DOHH2 (cell line): ENCODE results near the gene CFAP70.

Experiments used
- H3F3A ChIP-seq: fragments of 200-600 bp; sonication (generic), shearing (Covaris generic); 2 replicates; pipeline ENCODE4 v1.6.0; 2016; ENCODE audit warnings: antibody characterized with exemption, mild to moderate bottlenecking; ENCODE audit not compliant: control insufficient read depth, insufficient read depth
- H3K27ac ChIP-seq: fragments of 200-600 bp; sonication (generic); 2 replicates; pipeline ENCODE4 v1.5.1; 2014; ENCODE audit warnings: low read depth, mild to moderate bottlenecking, low read length, moderate library complexity
- H3K27me3 ChIP-seq: fragments of 200-600 bp; sonication (generic); 2 replicates; pipeline ENCODE4 v1.6.1; 2014; ENCODE audit warnings: mild to moderate bottlenecking, low read length, mixed read lengths; ENCODE audit not compliant: control insufficient read depth
- H3K36me3 ChIP-seq: fragments of 200-600 bp; sonication (generic); 2 replicates; pipeline ENCODE4 v1.6.1; 2014; ENCODE audit warnings: mild to moderate bottlenecking, low read length, moderate library complexity, mixed read lengths; ENCODE audit not compliant: control insufficient read depth
- H3K4me1 ChIP-seq: fragments of 200-600 bp; sonication (generic); 2 replicates; pipeline ENCODE4 v1.6.1; 2014; ENCODE audit warnings: mild to moderate bottlenecking, low read length, mixed read lengths; ENCODE audit not compliant: control insufficient read depth
- H3K4me2 ChIP-seq: fragments of 200-600 bp; sonication (generic); 2 replicates; pipeline ENCODE4 v1.6.0; 2014; ENCODE audit warnings: mild to moderate bottlenecking, low read length, moderate library complexity
- H3K4me3 ChIP-seq: fragments of 200-600 bp; sonication (generic); 2 replicates; pipeline ENCODE4 v1.5.1; 2014; ENCODE audit warnings: mild to moderate bottlenecking, low read length, mixed read lengths
- H3K79me2 ChIP-seq: fragments of 200-600 bp; sonication (generic); 2 replicates; pipeline ENCODE4 v1.6.1; 2014; ENCODE audit warnings: mild to moderate bottlenecking, low read length, mixed read lengths; ENCODE audit not compliant: control insufficient read depth
- H3K9me2 ChIP-seq: fragments of 200-600 bp; sonication (generic); replicated peaks from 2 replicates; pipeline ENCODE4 v1.6.1; 2014; ENCODE audit warnings: mild to moderate bottlenecking, low read length, mixed read lengths; ENCODE audit not compliant: control insufficient read depth
- H3K9me3 ChIP-seq: fragments of 200-600 bp; sonication (generic); 2 replicates; pipeline ENCODE4 v1.6.1; 2014; ENCODE audit warnings: antibody characterized with exemption, low read length, mixed read lengths; ENCODE audit not compliant: control insufficient read depth, insufficient read depth
- H4K20me1 ChIP-seq: fragments of 200-600 bp; sonication (generic); 2 replicates; pipeline ENCODE4 v1.6.0; 2014; ENCODE audit warnings: low read depth, mild to moderate bottlenecking, antibody characterized with exemption, low read length, moderate library complexity; ENCODE audit not compliant: control insufficient read depth, insufficient read depth
- CTCF ChIP-seq: fragments of 200-600 bp; sonication (generic); IDR thresholded peaks from one replicate; pipeline ENCODE4 v1.5.1; 2014; ENCODE audit warnings: antibody characterized with exemption, mild to moderate bottlenecking, low read depth, low read length; ENCODE audit not compliant: poor library complexity, severe bottlenecking
- EZH2phosphoT487 ChIP-seq: fragments of 200-600 bp; sonication (generic); IDR thresholded peaks from 2 replicates; pipeline ENCODE4 v1.6.1; 2017; ENCODE audit warnings: borderline replicate concordance, mild to moderate bottlenecking, antibody characterized with exemption, low read length, moderate library complexity, mixed read lengths

Gene CFAP70

DNA sequence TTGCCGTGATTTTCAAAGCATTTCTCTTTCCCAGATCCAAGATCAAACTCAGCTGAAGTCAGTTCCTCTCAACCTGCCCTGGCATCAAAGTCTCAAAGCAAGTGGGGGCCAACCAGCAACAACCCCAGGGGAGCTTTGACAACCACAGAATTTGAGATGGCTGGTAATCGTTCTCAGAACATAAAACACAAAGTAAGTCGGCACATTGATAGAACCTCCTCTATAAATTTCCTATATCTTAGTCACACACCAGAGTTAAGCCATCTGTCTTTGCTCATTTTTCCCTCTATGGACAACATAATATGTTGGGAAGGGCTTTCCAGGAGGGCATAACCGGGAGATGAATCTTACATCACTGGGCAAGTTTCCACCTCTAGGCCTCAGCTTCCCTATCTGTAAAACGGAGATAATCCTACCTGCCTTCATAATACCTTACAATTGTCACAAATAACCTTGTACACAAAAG, 110.4 kb downstream of the CFAP70 start:
- no peaks in the 10 kb centered on the region for H3K9me3 ChIP-seq
- H3K27me3 ChIP-seq: no peaks in the 10 kb centered on the region
- H3K4me1 ChIP-seq: peaks cover 67% of the 10 kb centered on the region
- H3K27ac ChIP-seq: peak overlapping the region; percentile 87
- peaks cover 92% of the 10 kb centered on the region for H3K79me2 ChIP-seq
- no peak for TF ChIP-seq CTCF
- TF ChIP-seq EZH2phosphoT487: no peak
- H4K20me1 ChIP-seq: 0 out of 2 replicates have a peak, but pooled peaks cover 3% of the 10 kb centered on the region
- H3K36me3 ChIP-seq: peaks cover 82% of the 10 kb centered on the region
- peak overlapping the region; percentile 97 for H3K4me3 ChIP-seq
- H3F3A ChIP-seq: peaks cover 29% of the 10 kb centered on the region
- no peaks in the 10 kb centered on the region for H3K9me2 ChIP-seq
- H3K4me2 ChIP-seq: peak overlapping the region; percentile 91

GRCh38 chr10:73247509-73248258, 111.0 kb downstream of the CFAP70 start:
- H3K4me3 ChIP-seq: peak overlapping the region; percentile 97
- H3F3A ChIP-seq: peaks cover 29% of the 10 kb centered on the region
- peaks cover 67% of the 10 kb centered on the region for H3K4me1 ChIP-seq
- peak overlapping the region; percentile 87 for H3K27ac ChIP-seq
- no peaks in the 10 kb centered on the region for H3K9me2 ChIP-seq
- 0 out of 2 replicates have a peak, but pooled peaks cover 4% of the 10 kb centered on the region for H4K20me1 ChIP-seq
- H3K27me3 ChIP-seq: no peaks in the 10 kb centered on the region
- peaks cover 88% of the 10 kb centered on the region for H3K36me3 ChIP-seq
- H3K9me3 ChIP-seq: no peaks in the 10 kb centered on the region
- H3K4me2 ChIP-seq: peak overlapping the region; percentile 91
- TF ChIP-seq EZH2phosphoT487 (no peak), CTCF (no peak)
- H3K79me2 ChIP-seq: peaks cover 92% of the 10 kb centered on the region

DNA sequence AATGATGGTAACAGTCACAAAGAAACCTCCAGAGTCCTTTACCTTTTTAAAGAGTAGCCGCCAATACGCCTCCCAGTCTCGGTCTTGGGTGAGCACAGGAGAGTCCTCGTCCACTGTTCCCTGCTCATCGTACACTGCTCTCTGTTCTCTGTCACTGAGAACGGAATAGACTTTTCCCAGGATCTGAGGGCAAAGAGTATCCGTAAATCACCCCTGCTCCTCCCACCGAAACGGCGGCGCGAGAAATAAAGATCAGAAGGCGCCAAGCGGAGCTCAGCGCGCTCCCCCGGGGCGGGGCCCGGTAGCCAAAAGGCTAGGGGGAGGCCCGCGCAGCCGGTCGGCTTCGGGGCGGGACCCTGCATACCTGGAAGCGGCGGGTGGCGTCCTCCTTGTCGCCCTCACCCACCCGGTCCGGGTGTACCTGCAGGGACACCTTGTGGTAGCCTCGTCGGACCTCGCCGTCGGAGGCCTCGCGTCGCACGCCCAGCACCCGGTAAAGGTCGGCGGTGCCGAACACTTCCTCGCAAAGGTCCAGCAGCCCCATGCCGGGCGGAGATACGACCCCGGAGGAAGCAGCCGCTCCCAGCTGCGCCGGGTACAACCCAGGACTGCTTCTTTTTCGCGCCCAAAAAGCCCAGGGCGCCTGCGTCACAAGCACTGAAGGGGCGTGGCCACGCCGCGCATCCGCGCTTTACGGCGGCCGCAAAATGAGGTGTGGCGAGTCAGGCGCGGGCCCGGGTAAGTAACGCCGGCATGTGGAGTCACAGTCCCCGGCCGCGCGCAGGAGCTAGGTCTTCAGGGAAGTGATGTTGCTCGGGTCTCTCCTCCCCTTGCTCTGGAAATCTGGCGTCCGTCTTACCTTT, 111.8 kb downstream of the CFAP70 start, which contains the start of gene DNAJC9:
TSS of gene DNAJC9 (minus strand) at position 610 of the 863 bp plus-strand sequence. CDS start at position 544, 66 bp downstream.
- no peak for TF ChIP-seq EZH2phosphoT487
- peak; percentile 23 for TF ChIP-seq CTCF
- H3K27ac ChIP-seq: peak within 1 kb of the TSS; percentile 87
- H4K20me1 ChIP-seq: peaks cover 4% of the 10 kb centered on the region; the same call in 1 of the 2 replicates
- peak within 1 kb of the TSS; percentile 97 for H3K4me3 ChIP-seq
- peaks cover 67% of the 10 kb centered on the region for H3K4me1 ChIP-seq
- no peaks in the 10 kb centered on the region for H3K9me2 ChIP-seq
- no peaks in the 10 kb centered on the region for H3K9me3 ChIP-seq
- H3F3A ChIP-seq: peaks cover 30% of the 10 kb centered on the region
- no peaks in the 10 kb centered on the region for H3K27me3 ChIP-seq
- peak within 1 kb of the TSS; percentile 91 for H3K4me2 ChIP-seq
- peaks cover 90% of the 10 kb centered on the region for H3K36me3 ChIP-seq
- peaks cover 90% of the 10 kb centered on the region for H3K79me2 ChIP-seq
